GM12875 (cell line): Measurements from ENCODE around the gene ADGRL1.
A peak's percentile ranks its signal among the peaks of the same experiment; 100 is the strongest.
"Not testable (repeated sequence)": the region's sequence is repeated elsewhere in the genome, so short reads cannot be mapped to it uniquely, and the experiment has no call there.

Experiments used
- H3K4me3 ChIP-seq: one replicate; pipeline ENCODE4 v1.5.1; 2011; ENCODE audit warnings: low read depth, low read length, control low read depth
- TF ChIP-seq, protein P1 (sequence below): IDR thresholded peaks from 2 replicates; pipeline ENCODE4 v1.5.1; 2011; ENCODE audit warnings: low read depth, mild to moderate bottlenecking, control low read depth, inconsistent platforms, low read length, moderate library complexity, borderline replicate concordance; ENCODE audit not compliant: insufficient read depth

Gene ADGRL1

GRCh38 chr19:14237014-14237941 lies 31.3 kb upstream of the ADGRL1 start:
- TF ChIP-seq, protein P1, sequence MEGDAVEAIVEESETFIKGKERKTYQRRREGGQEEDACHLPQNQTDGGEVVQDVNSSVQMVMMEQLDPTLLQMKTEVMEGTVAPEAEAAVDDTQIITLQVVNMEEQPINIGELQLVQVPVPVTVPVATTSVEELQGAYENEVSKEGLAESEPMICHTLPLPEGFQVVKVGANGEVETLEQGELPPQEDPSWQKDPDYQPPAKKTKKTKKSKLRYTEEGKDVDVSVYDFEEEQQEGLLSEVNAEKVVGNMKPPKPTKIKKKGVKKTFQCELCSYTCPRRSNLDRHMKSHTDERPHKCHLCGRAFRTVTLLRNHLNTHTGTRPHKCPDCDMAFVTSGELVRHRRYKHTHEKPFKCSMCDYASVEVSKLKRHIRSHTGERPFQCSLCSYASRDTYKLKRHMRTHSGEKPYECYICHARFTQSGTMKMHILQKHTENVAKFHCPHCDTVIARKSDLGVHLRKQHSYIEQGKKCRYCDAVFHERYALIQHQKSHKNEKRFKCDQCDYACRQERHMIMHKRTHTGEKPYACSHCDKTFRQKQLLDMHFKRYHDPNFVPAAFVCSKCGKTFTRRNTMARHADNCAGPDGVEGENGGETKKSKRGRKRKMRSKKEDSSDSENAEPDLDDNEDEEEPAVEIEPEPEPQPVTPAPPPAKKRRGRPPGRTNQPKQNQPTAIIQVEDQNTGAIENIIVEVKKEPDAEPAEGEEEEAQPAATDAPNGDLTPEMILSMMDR = no peak
- no peak overlapping the region for H3K4me3 ChIP-seq

- not testable (repeated sequence) for H3K4me3 ChIP-seq
These were observed 27.0 kb upstream of the ADGRL1 start for GRCh38 chr19:14232945-14233344.

DNA sequence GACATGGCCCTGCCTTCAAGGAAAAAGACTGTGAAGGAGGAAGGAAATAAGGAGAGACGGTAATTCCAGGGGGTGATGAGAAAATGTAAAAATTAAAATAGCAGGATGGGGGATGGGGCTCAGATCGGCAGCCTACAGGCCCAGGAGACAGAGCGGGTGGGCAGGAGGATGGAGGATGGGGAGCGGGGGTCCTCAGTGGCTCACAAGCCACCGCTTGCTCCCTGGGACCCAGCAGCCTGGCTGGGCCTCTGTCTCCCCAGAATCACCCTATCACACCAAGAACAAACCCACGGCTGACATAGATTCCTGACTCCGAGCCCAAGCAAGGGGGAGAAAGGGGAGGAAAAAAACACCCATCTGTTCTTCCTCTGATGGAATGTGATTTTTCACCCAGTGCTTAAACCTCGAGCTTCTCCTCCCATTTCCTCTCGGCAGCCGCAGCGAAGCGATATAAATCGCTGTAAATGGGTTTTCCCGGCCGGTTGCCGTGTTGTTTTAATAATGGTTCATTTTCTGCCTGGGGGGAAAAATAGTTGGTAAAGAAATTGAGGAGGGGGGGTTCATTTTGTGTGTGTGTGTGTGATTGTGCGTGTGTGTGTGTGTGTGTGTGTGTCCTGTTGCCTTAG lies 22.6 kb upstream of the ADGRL1 start:
- H3K4me3 ChIP-seq = not testable (repeated sequence)

- H3K4me3 ChIP-seq = not testable (repeated sequence)
These were observed 20.5 kb upstream of the ADGRL1 start for GRCh38 chr19:14226498-14226897.

DNA sequence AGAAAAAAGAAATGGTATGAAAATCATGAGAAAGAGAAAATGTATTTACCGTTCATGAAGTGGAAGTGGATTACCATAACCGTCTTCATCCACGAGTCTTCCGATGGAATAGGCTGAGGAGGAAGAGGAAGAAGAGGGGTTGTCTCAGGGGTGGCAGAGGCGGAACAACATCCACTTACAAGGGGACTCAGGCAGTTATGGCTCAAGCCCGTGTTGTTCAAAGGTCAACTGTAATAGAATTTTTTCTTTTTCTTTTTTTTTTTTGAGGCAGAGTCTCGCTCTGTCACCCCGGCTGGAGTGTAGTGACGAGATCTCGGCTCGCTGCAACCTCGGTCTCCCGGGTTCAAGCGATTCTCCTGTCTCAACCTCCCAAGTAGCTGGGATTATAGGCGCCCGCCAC lies 16.9 kb upstream of the ADGRL1 start:
- TF ChIP-seq, protein P1 = no peak
- H3K4me3 ChIP-seq = no peak overlapping the region

- H3K4me3 ChIP-seq = not testable (repeated sequence)
- TF ChIP-seq, protein P1 = peak; percentile 56
These were observed 15.4 kb upstream of the ADGRL1 start for GRCh38 chr19:14221345-14221744.

DNA sequence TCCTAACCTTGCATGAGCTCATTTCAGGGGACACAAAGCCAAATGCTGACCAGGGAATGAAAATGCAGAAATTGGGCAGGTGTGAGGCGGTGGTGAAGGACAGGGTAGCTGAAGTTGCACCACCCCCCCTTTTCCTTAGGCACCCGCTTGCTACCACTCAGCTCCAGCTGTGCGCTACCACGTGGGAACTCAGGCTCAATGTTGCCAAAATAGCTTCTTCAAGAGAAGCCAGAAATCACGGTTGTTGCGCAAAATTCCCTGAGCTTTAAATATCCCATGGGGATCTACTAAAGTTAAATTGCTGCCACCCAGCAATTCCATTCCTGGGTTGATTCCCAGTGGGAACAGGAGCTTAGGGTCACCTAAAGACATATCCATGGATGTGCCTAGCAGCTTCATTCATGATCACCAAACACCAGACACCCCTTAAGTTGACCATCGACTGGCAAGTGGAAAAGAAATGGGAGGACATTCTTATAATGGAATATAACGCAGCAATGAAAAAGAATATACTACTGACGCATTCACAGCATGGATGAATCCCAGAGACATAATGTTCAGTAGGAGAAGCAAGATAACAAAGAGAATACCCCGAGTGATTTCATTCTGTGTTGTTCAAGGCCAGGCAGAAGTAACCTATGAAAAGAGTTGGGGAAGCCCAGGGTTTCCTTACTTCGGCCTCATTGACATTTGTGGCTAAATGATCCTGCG lies 12.8 kb upstream of the ADGRL1 start:
- TF ChIP-seq, protein P1 = no peak
- no peak overlapping the region for H3K4me3 ChIP-seq

DNA sequence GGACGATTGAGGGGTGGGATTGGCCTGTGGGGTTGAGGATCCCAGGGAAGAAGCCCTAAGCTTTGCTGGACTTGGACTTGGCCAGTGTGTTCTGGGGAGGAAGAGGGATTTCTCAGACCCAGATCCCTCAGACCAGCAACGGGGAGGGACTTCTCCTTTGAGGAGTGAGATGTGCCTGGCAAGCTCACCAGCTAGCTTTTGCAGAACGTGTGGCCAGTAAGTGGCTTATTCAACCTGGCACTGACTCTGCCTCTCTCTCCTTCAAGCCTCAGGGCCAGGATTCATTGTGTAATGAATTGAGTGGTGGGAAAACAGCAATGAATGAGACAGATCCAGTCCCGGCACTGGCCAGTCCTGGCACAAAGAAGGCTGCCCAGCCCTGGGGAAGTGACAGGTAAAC lies 11.9 kb upstream of the ADGRL1 start:
- not testable (repeated sequence) for H3K4me3 ChIP-seq

GRCh38 chr19:14214580-14214979 lies 8.6 kb upstream of the ADGRL1 start:
- TF ChIP-seq, protein P1 = no peak
- no peak overlapping the region for H3K4me3 ChIP-seq

GRCh38 chr19:14210182-14210581 lies 4.2 kb upstream of the ADGRL1 start:
- H3K4me3 ChIP-seq = not testable (repeated sequence)

GRCh38 chr19:14209401-14209800 lies 3.4 kb upstream of the ADGRL1 start:
- not testable (repeated sequence) for H3K4me3 ChIP-seq

GRCh38 chr19:14208496-14208895 lies 2.5 kb upstream of the ADGRL1 start:
- not testable (repeated sequence) for H3K4me3 ChIP-seq

- not testable (repeated sequence) for H3K4me3 ChIP-seq
These were observed 1.8 kb upstream of the ADGRL1 start for GRCh38 chr19:14207796-14208195.
